ENCODE results near the gene AGTR1.

AGTR1 gene

DNA sequence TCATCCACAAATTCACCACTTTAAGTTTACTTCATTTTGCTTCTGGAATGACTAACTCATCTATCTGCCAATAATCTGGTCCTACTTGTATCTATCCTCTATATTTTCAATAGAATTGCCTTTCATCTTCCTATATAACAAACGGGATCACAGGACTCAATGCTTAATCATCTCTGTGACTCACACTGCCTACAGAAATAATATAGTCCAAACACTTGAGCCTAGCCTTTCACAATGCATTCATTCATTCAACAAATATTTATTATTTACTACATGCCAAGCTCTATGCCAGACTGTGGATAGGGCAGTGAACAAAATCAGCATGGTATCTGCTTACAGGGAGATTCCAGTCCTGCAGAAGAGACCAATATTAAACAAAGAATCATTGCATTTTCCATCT is 16.6 kb upstream of the AGTR1 start:
- TF ChIP-seq, protein P1, sequence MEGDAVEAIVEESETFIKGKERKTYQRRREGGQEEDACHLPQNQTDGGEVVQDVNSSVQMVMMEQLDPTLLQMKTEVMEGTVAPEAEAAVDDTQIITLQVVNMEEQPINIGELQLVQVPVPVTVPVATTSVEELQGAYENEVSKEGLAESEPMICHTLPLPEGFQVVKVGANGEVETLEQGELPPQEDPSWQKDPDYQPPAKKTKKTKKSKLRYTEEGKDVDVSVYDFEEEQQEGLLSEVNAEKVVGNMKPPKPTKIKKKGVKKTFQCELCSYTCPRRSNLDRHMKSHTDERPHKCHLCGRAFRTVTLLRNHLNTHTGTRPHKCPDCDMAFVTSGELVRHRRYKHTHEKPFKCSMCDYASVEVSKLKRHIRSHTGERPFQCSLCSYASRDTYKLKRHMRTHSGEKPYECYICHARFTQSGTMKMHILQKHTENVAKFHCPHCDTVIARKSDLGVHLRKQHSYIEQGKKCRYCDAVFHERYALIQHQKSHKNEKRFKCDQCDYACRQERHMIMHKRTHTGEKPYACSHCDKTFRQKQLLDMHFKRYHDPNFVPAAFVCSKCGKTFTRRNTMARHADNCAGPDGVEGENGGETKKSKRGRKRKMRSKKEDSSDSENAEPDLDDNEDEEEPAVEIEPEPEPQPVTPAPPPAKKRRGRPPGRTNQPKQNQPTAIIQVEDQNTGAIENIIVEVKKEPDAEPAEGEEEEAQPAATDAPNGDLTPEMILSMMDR (conservative IDR thresholded peaks at IDR 0.05), result no peak
- TF ChIP-seq ZFX (IDR thresholded peaks at IDR 0.05), result no peak
- H3K27ac ChIP-seq, result no peak overlapping the region

DNA sequence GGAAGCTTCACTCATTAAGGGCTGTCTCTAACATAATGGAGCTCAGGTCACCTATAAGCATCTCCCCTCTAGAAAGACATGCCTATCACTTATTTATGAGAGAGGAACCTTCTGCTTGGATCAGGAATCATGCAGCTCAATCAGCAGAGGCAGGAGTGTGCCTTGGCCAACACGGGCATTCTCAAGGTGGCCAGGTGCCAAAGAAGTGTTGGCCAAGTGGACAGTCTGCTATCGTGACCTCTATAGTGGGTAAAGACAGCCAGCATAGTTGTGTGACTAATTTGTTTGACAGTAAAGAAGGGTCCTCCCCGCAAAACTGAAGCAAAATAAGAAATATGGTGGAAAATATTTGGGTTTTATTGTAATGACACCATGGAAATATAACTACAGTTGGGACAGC is 14.7 kb upstream of the AGTR1 start:
- no peak for TF ChIP-seq ZFX (IDR thresholded peaks at IDR 0.05)
- TF ChIP-seq, protein P1 (conservative IDR thresholded peaks at IDR 0.05), result no peak
- no peak overlapping the region for H3K27ac ChIP-seq

DNA sequence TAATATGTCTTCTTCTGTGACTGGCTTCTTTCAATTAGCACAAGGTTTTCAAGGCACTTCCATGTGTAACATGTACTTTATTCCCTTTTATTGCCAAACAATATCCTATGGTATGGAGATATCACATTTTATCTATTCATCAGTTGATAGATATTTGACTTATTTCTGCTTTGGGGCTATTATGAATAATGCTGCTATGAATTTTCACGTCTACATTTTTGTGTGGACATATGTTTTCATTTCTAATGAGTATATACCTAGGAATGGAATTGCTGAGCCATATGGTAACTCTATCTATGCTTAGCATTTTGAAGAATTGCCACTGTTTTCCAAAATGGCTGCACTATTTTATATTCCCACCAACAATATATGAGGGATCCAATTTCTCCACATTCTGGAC is 3.6 kb upstream of the AGTR1 start:
- H3K27ac ChIP-seq, result no peak overlapping the region
- TF ChIP-seq, protein P1 (conservative IDR thresholded peaks at IDR 0.05), result no peak
- no peak for TF ChIP-seq ZFX (IDR thresholded peaks at IDR 0.05)

DNA sequence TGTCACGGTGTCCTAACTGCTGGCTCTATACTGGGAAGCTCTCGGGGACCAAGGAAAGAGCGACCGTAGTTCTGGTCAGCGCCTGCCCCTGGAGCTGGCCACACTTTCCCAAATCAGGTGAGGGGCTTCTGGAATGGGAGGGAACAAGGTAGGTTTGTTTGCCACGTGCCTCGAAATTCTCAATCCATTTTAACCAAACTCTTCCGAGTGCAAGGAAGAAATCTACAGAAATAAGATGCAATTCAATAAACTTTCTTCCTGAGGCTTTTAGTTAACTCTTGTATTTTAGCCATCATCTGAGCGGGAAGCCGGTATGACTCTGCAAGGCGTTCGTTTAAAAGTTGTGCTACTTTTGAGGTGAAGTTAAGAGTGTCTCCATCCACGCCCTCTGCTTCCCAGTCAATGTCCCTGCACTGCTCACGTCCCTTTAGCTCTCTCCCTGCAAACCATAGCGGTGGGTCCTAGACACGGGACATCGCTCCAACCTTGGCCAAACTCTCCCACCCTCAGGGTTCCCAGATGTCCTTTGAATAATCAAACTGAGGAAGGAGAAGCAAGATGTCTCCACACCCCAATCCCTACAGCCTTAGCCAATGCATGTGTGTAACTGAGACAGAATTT is 597 bp downstream of the AGTR1 start:
- no peak for TF ChIP-seq ZFX (IDR thresholded peaks at IDR 0.05)
- TF ChIP-seq, protein P1 (conservative IDR thresholded peaks at IDR 0.05), result no peak
- H3K27ac ChIP-seq, result no peak overlapping the region

DNA sequence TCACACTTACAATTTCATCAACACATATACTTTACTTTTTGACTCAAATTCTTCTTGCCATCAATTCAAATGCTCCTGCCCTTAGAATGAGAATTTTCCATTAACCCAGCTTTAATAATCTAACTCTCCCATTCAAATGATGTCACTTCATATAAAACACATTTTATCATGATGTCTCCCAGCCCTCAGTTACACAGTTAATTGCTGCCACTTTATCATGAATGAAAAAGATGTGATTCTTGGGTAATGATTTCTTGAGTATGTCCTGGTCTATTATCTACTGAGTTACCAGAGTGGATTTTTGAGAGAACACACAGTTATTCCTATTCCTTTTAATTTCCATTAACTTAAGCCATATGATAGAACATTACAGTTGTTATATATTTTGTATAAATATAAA is 7.6 kb downstream of the AGTR1 start:
- no peak overlapping the region for H3K27ac ChIP-seq
- TF ChIP-seq, protein P1 (conservative IDR thresholded peaks at IDR 0.05), result no peak
- TF ChIP-seq ZFX (IDR thresholded peaks at IDR 0.05), result no peak

DNA sequence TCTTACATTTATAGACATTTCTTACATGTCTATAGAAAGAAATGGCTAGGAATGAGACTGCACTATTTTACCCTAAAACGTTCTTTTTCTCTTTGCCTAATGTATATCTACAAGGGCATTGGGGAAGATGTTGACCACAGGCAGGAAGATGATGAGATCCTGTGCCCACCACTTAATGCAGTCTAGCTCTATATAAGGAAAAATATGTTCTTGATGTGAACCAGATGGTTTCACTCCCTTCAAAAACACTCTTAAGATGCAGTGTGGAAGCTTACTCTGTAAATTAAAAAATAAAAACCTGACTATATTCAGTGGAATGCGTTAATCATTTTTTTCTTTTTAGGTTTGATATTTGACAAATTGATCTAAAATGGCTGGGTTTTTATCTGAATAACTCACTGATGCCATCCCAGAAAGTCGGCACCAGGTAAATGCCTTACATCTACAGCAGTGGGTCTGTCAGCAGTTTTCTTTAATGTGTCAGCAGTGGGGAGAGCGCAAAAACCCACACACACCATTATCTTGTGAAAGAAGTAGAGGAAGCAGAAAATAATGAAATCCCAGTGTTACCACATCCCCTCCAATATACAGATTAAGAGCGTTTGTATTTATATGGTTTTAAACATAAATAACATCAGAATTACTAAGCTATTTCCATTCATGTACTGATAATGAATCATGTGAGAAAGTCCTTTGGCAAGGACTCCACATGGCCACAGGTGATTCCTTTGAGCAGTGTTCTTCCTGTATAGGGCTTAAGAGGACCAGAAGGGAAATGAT is 10.1 kb downstream of the AGTR1 start:
- no peak overlapping the region for H3K27ac ChIP-seq
- TF ChIP-seq, protein P1 (conservative IDR thresholded peaks at IDR 0.05), result no peak
- no peak for TF ChIP-seq ZFX (IDR thresholded peaks at IDR 0.05)

DNA sequence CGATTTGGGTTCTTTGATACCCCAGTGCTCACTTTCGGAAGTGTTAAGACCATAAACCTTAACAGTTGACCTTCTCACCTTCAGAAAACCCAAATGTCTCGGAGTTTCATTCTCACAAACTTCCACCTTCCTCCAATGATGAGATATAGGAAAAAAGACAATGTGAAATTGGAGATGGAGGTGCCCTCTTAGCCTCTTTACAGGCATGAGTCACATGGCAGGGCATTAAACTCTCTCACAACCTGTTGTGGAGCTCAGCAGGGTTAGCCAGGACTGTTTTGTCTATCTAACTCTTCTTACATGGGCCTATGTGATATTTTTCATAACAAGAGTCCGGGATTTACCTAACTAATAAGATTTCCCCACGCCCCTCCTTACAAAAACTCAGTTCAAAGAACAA is 10.7 kb downstream of the AGTR1 start:
- no peak overlapping the region for H3K27ac ChIP-seq
- no peak for TF ChIP-seq ZFX (IDR thresholded peaks at IDR 0.05)
- TF ChIP-seq, protein P1 (conservative IDR thresholded peaks at IDR 0.05), result no peak

Data from C4-2B (cell line).